NB4 (cell line): Measurements from ENCODE around the gene FSIP1.

Experiments
- POLR2A ChIP-seq: IDR thresholded peaks from 2 replicates; pipeline ENCODE4 v1.6.1; 2011; ENCODE audit warnings: mild to moderate bottlenecking; ENCODE audit not compliant: insufficient read length; ENCODE audit errors: extremely low read depth
- TF ChIP-seq, protein P1 (sequence below): IDR thresholded peaks from one replicate; pipeline ENCODE4 v1.5.1; 2012; ENCODE audit warnings: low read depth, low read length

DNA sequence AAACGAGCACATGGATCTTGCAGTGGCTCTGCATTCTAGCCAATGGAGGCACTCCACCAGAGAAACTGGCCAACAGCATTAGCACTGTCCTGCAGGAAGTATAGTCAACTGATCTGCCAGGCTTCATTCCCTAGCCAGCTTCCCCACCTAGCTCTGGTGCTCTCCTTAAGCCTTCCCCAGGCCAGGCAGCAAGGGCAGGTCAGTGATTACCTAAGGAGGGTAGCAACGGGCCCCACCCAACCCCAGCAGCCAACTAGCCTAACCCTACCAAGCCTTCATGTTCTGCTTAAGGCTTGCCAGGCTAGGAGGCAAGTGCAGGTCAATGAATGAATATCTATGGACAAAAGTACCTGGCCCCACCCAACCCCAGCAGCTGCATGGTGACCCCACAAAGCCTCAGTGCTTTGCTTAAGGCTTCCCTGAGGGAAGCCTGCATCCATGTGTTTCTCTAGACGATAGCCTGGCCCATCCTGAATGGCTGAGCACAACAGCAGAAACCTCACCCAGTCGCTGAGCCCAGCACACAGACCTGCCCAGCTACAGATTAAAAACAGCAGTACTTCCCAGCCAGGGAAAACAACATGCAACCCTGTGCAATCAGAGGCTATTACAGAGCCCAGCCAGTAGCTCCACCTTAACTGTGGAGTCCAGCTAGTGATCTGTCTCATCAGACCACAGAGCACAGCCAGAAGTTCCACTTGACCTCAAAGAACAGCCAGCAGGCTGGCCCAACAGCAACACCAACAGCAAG lies 173.3 kb downstream of the FSIP1 start:
- TF ChIP-seq, protein P1, sequence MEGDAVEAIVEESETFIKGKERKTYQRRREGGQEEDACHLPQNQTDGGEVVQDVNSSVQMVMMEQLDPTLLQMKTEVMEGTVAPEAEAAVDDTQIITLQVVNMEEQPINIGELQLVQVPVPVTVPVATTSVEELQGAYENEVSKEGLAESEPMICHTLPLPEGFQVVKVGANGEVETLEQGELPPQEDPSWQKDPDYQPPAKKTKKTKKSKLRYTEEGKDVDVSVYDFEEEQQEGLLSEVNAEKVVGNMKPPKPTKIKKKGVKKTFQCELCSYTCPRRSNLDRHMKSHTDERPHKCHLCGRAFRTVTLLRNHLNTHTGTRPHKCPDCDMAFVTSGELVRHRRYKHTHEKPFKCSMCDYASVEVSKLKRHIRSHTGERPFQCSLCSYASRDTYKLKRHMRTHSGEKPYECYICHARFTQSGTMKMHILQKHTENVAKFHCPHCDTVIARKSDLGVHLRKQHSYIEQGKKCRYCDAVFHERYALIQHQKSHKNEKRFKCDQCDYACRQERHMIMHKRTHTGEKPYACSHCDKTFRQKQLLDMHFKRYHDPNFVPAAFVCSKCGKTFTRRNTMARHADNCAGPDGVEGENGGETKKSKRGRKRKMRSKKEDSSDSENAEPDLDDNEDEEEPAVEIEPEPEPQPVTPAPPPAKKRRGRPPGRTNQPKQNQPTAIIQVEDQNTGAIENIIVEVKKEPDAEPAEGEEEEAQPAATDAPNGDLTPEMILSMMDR = no peak
- no peak for TF ChIP-seq POLR2A
